ENCODE data around the gene ACSM2B.
"Not testable (repeated sequence)": the region's sequence is repeated elsewhere in the genome, so short reads cannot be mapped to it uniquely, and the experiment has no call there.

ACSM2B gene

GRCh38 chr16:20595068-20595467 lies 18.9 kb upstream of the ACSM2B start:
- DNase-seq (ENCODE audit: low read depth), result not testable (repeated sequence)

- DNase-seq (ENCODE audit: low read depth), result not testable (repeated sequence)
Measured at GRCh38 chr16:20592780-20593179, 16.6 kb upstream of the ACSM2B start.

- not testable (repeated sequence) for DNase-seq (ENCODE audit: low read depth)
Measured at GRCh38 chr16:20589486-20589885, 13.3 kb upstream of the ACSM2B start.

- not testable (repeated sequence) for DNase-seq (ENCODE audit: low read depth)
Measured at GRCh38 chr16:20587645-20588074, 11.5 kb upstream of the ACSM2B start.

- not testable (repeated sequence) for DNase-seq (ENCODE audit: low read depth)
Measured at GRCh38 chr16:20586716-20587115, 10.5 kb upstream of the ACSM2B start.

- not testable (repeated sequence) for DNase-seq (ENCODE audit: low read depth)
Measured at GRCh38 chr16:20586112-20586511, 9.9 kb upstream of the ACSM2B start.

GRCh38 chr16:20580487-20581259 lies 4.5 kb upstream of the ACSM2B start:
- DNase-seq (ENCODE audit: low read depth), result not testable (repeated sequence)

- DNase-seq (ENCODE audit: low read depth), result not testable (repeated sequence)
Measured at GRCh38 chr16:20578091-20578490, 1.9 kb upstream of the ACSM2B start.

- not testable (repeated sequence) for DNase-seq (ENCODE audit: low read depth)
Measured at GRCh38 chr16:20569117-20569651, 7.0 kb downstream of the ACSM2B start.

GRCh38 chr16:20568404-20568803 lies 7.8 kb downstream of the ACSM2B start:
- DNase-seq (ENCODE audit: low read depth), result no peak

- DNase-seq (ENCODE audit: low read depth), result no peak
Measured at GRCh38 chr16:20566864-20567263, 9.3 kb downstream of the ACSM2B start.

- DNase-seq (ENCODE audit: low read depth), result not testable (repeated sequence)
Measured at GRCh38 chr16:20565334-20565733, 10.8 kb downstream of the ACSM2B start.

GRCh38 chr16:20564218-20564617 lies 11.9 kb downstream of the ACSM2B start:
- not testable (repeated sequence) for DNase-seq (ENCODE audit: low read depth)

GRCh38 chr16:20555628-20556027 lies 20.5 kb downstream of the ACSM2B start:
- not testable (repeated sequence) for DNase-seq (ENCODE audit: low read depth)

GRCh38 chr16:20554689-20555088 lies 21.5 kb downstream of the ACSM2B start:
- not testable (repeated sequence) for DNase-seq (ENCODE audit: low read depth)

- DNase-seq (ENCODE audit: low read depth), result not testable (repeated sequence)
Measured at GRCh38 chr16:20553493-20553892, 22.7 kb downstream of the ACSM2B start.

- DNase-seq (ENCODE audit: low read depth), result not testable (repeated sequence)
Measured at GRCh38 chr16:20546951-20547350, 29.2 kb downstream of the ACSM2B start.

- not testable (repeated sequence) for DNase-seq (ENCODE audit: low read depth)
Measured at GRCh38 chr16:20546278-20546853, 29.8 kb downstream of the ACSM2B start.

GRCh38 chr16:20540603-20541316 lies 35.4 kb downstream of the ACSM2B start:
- not testable (repeated sequence) for DNase-seq (ENCODE audit: low read depth)

- DNase-seq (ENCODE audit: low read depth), result no peak
Measured at GRCh38 chr16:20538687-20539086, 37.5 kb downstream of the ACSM2B start.

GRCh38 chr16:20538181-20538580 lies 38.0 kb downstream of the ACSM2B start:
- DNase-seq (ENCODE audit: low read depth), result no peak

- not testable (repeated sequence) for DNase-seq (ENCODE audit: low read depth)
Measured at GRCh38 chr16:20536669-20537068, 39.5 kb downstream of the ACSM2B start.

All from stimulated activated CD8-positive, alpha-beta memory T cell treated with anti-CD3 and anti-CD28 coated beads, Interleukin-12 subunit alpha, Interleukin-12 subunit beta, amount 100 ng/mL, for 4 hours (primary cell).